Caco-2 (cell line): ENCODE measurements around the gene PAPSS2. TPM values are rescaled to one million over a fixed set of nuclear protein-coding genes. Genes with fewer than 3 reads are reported as not detected.
"Not testable (repeated sequence)": the region's sequence is repeated elsewhere in the genome, so short reads cannot be mapped to it uniquely, and the experiment has no call there.

Experiments
- BruUV-seq: library from RNA; stranded (reverse); fragments of 400-500 nt; replicated peaks from 2 replicates; lab custom pipeline; 2021; lab: Mats Ljungman, UMichigan
- CTCF ChIA-PET: fragments of 300-600 bp; sonication (Branson Sonifier 250); formaldehyde crosslinking; loops from one replicate; lab custom pipeline; 2022; ENCODE audit warnings: antibody characterized with exemption; lab: Charles Lee
- POLR2A ChIA-PET: fragments of 300-600 bp; sonication (Branson Sonifier 250); formaldehyde crosslinking; loops from one replicate; lab custom pipeline; 2022; ENCODE audit warnings: antibody characterized with exemption; lab: Charles Lee
- DNase-seq, 2 experiments: peaks; one replicate each; pipeline versions ENCODE4 v3.0.0 to v3.0.0-alpha.2; 2020 to 2022
- H3K27me3 ChIP-seq: replicated peaks from 2 replicates; pipeline ENCODE4 v1.6.0; 2011; ENCODE audit warnings: low read length; ENCODE audit not compliant: control insufficient read depth, insufficient read depth
- H3K36me3 ChIP-seq: 2 replicates; pipeline ENCODE4 v1.5.1; 2011; ENCODE audit warnings: low read length; ENCODE audit not compliant: control insufficient read depth, insufficient read depth
- H3K4me1 ChIP-seq: fragments of 250-450 bp; sonication (Bioruptor Pico); 2 replicates; pipeline ENCODE4 v1.5.1; 2020; ENCODE audit warnings: mild to moderate bottlenecking
- H3K4me3 ChIP-seq: 2 replicates; pipeline ENCODE4 v1.5.1; 2011; ENCODE audit warnings: low read depth, mild to moderate bottlenecking, control low read depth, low read length
- H3K9me3 ChIP-seq: fragments of 250-450 bp; sonication (Bioruptor Pico); 2 replicates; pipeline ENCODE4 v1.5.1; 2020; ENCODE audit warnings: mild to moderate bottlenecking, moderate library complexity
- H3K27ac Mint-ChIP-seq: one replicate; pipeline ENCODE4 v1.8.0; 2022; ENCODE audit warnings: mixed read lengths; ENCODE audit not compliant: unreplicated experiment
- H3K27me3 Mint-ChIP-seq: one replicate; pipeline ENCODE4 v1.8.0; 2022; ENCODE audit warnings: mixed read lengths; ENCODE audit not compliant: insufficient read depth, unreplicated experiment
- H3K36me3 Mint-ChIP-seq: one replicate; pipeline ENCODE4 v1.8.0; 2022; ENCODE audit warnings: mild to moderate bottlenecking, mixed read lengths; ENCODE audit not compliant: insufficient read depth, unreplicated experiment
- H3K4me1 Mint-ChIP-seq: one replicate; pipeline ENCODE4 v1.8.0; 2022; ENCODE audit warnings: low read depth, mixed read lengths; ENCODE audit not compliant: unreplicated experiment
- H3K4me3 Mint-ChIP-seq: one replicate; pipeline ENCODE4 v1.8.0; 2022; ENCODE audit warnings: mild to moderate bottlenecking, moderate library complexity, mixed read lengths; ENCODE audit not compliant: unreplicated experiment
- H3K9me3 Mint-ChIP-seq: one replicate; pipeline ENCODE4 v1.8.0; 2022; ENCODE audit warnings: mixed read lengths; ENCODE audit not compliant: unreplicated experiment
- CTCF ChIP-seq, 2 experiments: fragments of 200-600 bp in 1 of 2; IDR thresholded peaks; 1 replicate in 1 of 2; 2 replicates in 1 of 2; pipeline versions ENCODE4 v1.5.1 to v1.8.0; 2011 to 2022; ENCODE audit warnings: antibody characterized with exemption in 1 of 2, control low read depth in 1 of 2, inconsistent platforms in 1 of 2, low read depth in 1 of 2, low read length in 1 of 2, mild to moderate bottlenecking in 1 of 2, moderate library complexity in 1 of 2; ENCODE audit not compliant: insufficient read depth in 1 of 2, severe bottlenecking in 1 of 2, unreplicated experiment in 1 of 2
- intact Hi-C: fragments of 100-400 bp; cut with micrococcal nuclease; formaldehyde crosslinking; loops from one replicate; pipeline ENCODE4 v1.10.0; 2022; ENCODE audit not compliant: unreplicated experiment
- total RNA-seq: library from RNA; stranded (reverse); gene quantifications from 2 replicates; pipeline ENCODE4 v1.2.3, GENCODE V29; 2022

PAPSS2 gene
- total RNA-seq, 1 experiment from 2014 or later = 4.3 TPM

GRCh38 chr10:87642988-87643387, 16.7 kb upstream of the PAPSS2 start:
- Histone ChIP-seq H3K4me3 (no peak overlapping the region), H3K27me3 (no peaks in the 10 kb centered on the region), H3K9me3 (peaks cover 8% of the 10 kb centered on the region; the same call in 1 of the 2 replicates), H3K4me1 (peaks cover 35% of the 10 kb centered on the region), H3K36me3 (no peaks in the 10 kb centered on the region)
- no peaks in the 10 kb centered on the region for H3K27me3 Mint-ChIP-seq
- BruUV-seq = no TSS peak
- no peak overlapping the region for H3K27ac Mint-ChIP-seq
- DNase-seq = no peak
- intact Hi-C loops = no loop called here
- peaks cover 22% of the 10 kb centered on the region for H3K4me1 Mint-ChIP-seq
- H3K9me3 Mint-ChIP-seq = no peaks in the 10 kb centered on the region
- H3K4me3 Mint-ChIP-seq = no peak overlapping the region
- no peak for TF ChIP-seq CTCF (IDR thresholded peaks at IDR 0.05; ENCODE audit: insufficient read depth in 1 of 2, low read depth in 1 of 2, low read length in 1 of 2, severe bottlenecking in 1 of 2, unreplicated experiment in 1 of 2)
- ChIA-PET POLR2A (no interaction called here), CTCF (no interaction called here)
- H3K36me3 Mint-ChIP-seq = no peaks in the 10 kb centered on the region

- H3K36me3 ChIP-seq = no peaks in the 10 kb centered on the region
- BruUV-seq = no TSS peak
- POLR2A ChIA-PET = no interaction called here
Measured at GRCh38 chr10:87643920-87644319, 15.8 kb upstream of the PAPSS2 start.

GRCh38 chr10:87644500-87644899, 15.2 kb upstream of the PAPSS2 start:
- H3K9me3 Mint-ChIP-seq, intact Hi-C loops: not testable (repeated sequence)

More at GRCh38 chr10:87643920-87644319, 15.8 kb upstream of the PAPSS2 start:
- TF ChIP-seq CTCF (IDR thresholded peaks at IDR 0.05; ENCODE audit: insufficient read depth in 1 of 2, low read depth in 1 of 2, low read length in 1 of 2, severe bottlenecking in 1 of 2, unreplicated experiment in 1 of 2) = no peak
- peaks cover 8% of the 10 kb centered on the region; the same call in 1 of the 2 replicates for H3K9me3 ChIP-seq
- no peak for DNase-seq
- H3K9me3 Mint-ChIP-seq = no peaks in the 10 kb centered on the region
- H3K27me3 Mint-ChIP-seq = no peaks in the 10 kb centered on the region
- H3K4me3 Mint-ChIP-seq = no peak overlapping the region
- H3K27ac Mint-ChIP-seq = no peak overlapping the region
- intact Hi-C loops = no loop called here
- H3K4me3 ChIP-seq = no peak overlapping the region
- H3K27me3 ChIP-seq = no peaks in the 10 kb centered on the region
- peaks cover 35% of the 10 kb centered on the region for H3K4me1 ChIP-seq
- peaks cover 31% of the 10 kb centered on the region for H3K4me1 Mint-ChIP-seq
- H3K36me3 Mint-ChIP-seq = no peaks in the 10 kb centered on the region
- CTCF ChIA-PET = no interaction called here

More at GRCh38 chr10:87644500-87644899, 15.2 kb upstream of the PAPSS2 start:
- DNase-seq, H3K27me3 Mint-ChIP-seq, POLR2A ChIA-PET, CTCF ChIA-PET, H3K36me3 Mint-ChIP-seq, H3K4me3 Mint-ChIP-seq, H3K27me3 ChIP-seq, H3K9me3 ChIP-seq, H3K27ac Mint-ChIP-seq, H3K4me3 ChIP-seq, H3K36me3 ChIP-seq, BruUV-seq: not testable (repeated sequence)
- peaks cover 31% of the 10 kb centered on the region for H3K4me1 Mint-ChIP-seq
- H3K4me1 ChIP-seq = peaks cover 29% of the 10 kb centered on the region
